Ovary (tissue), 9 donors: ENCODE data around the gene DUSP16. TPM values are rescaled to one million over a fixed set of nuclear protein-coding genes. Genes with fewer than 3 reads are reported as not detected.
"Not testable (repeated sequence)": the region's sequence is repeated elsewhere in the genome, so short reads cannot be mapped to it uniquely, and the experiment has no call there.

Experiments
- DNase-seq, 5 donors: peaks; one replicate each; pipeline ENCODE4 v3.0.0-alpha.2; 2019 to 2020
- H3K27ac ChIP-seq, 2 donors: fragments of 200-600 bp; one replicate each; pipeline versions ENCODE4 v1.5.1 to v1.8.0; 2019 to 2022
- H3K27me3 ChIP-seq: fragments of 200-600 bp; one replicate; pipeline ENCODE4 v1.8.0; 2022
- H3K36me3 ChIP-seq: fragments of 200-600 bp; sonication (generic); one replicate; pipeline ENCODE4 v1.5.1; 2019
- H3K4me1 ChIP-seq: one replicate; pipeline ENCODE4 v1.8.1; 2013; ENCODE audit warnings: mild to moderate bottlenecking, moderate library complexity; ENCODE audit not compliant: insufficient read depth
- H3K4me3 ChIP-seq: fragments of 200-600 bp; sonication (generic); one replicate; pipeline ENCODE4 v1.5.1; 2017
- H3K9me3 ChIP-seq, 2 donors: fragments of 200-600 bp in 1 of 2; sonication (generic) in 1 of 2; one replicate each; pipeline versions ENCODE4 v1.5.1 to v1.8.1; 2013 to 2019; ENCODE audit warnings: mild to moderate bottlenecking in 1 of 2, moderate library complexity in 1 of 2
- CTCF ChIP-seq, 3 donors: fragments of 450-650 bp in 2 of 3; fragments of 200-600 bp in 1 of 3; IDR thresholded peaks; one replicate each; pipeline versions ENCODE4 v1.5.1 to v1.8.0; 2016 to 2022; ENCODE audit warnings: antibody characterized with exemption in 3 of 3, mild to moderate bottlenecking in 1 of 3
- EP300 ChIP-seq: sonication (generic); formaldehyde crosslinking; IDR thresholded peaks from one replicate; pipeline ENCODE4 v1.6.1; 2017; ENCODE audit warnings: antibody characterized with exemption
- POLR2A ChIP-seq: fragments of 450-650 bp; IDR thresholded peaks from one replicate; pipeline ENCODE4 v1.6.1; 2017; ENCODE audit warnings: antibody characterized with exemption, mild to moderate bottlenecking, moderate library complexity
- WGBS, 3 donors: extraction: QIAGEN DNeasy Blood & Tissue Kit in 1 of 3; methylation state at CpG; one replicate each; pipeline versions ENCODE4 v1.1.5 to v1.1.7; 2013 to 2017; 5-methylcytosine and 5-hydroxymethylcytosine counted together
- intact Hi-C, 4 donors: fragments of 100-400 bp; cut with DNase I; formaldehyde crosslinking; loops; one replicate each; pipeline versions ENCODE4 v1.11.0 to v1.15.1; 2022 to 2023
- polyA plus RNA-seq, 2 donors: library from polyadenylated mRNA; stranded (reverse); fragments of 200-250 nt in 1 of 2; fragments of 350-450 nt in 1 of 2; fragmentation: Illumina TruSeq in 1 of 2; extraction: RNeasy Lipid Tissue Mini Kit (QIAGEN cat#74804) in 1 of 2; gene quantifications; one replicate each; pipeline ENCODE4 v1.2.3, GENCODE V29; 2013 to 2014
- total RNA-seq, 7 donors: library from RNA; depleted of rRNA in 2 of 7; stranded (reverse); fragments of >200 nt in 2 of 7; fragmentation: NEBNext Ultra II Directional in 3 of 7; extraction: Animal tissue kit (Norgen Biotek cat#: 25700) in 3 of 7; gene quantifications; one replicate each; pipeline versions ENCODE4 v1.1.0 to v1.2.4, GENCODE V29; 2016 to 2023
- donor health status: DM: no; HTN: no; CAD: no; lungs with moderate emphysema.
- donor health status: DM: no; HTN: no; CAD: no.
- donor health status: Bipolar disorder and iron deficiency.
- donor health status: DM: yes; HTN: yes; CAD: no.
- donor health status: DM: no; HTN: no; CAD: no.
- donor health status: DM: yes; HTN: yes; CAD: no.

The DUSP16 gene
- total and polyA plus RNA-seq, 9 donors, result 12.5 to 54.0 (median 27.3) TPM

DNA sequence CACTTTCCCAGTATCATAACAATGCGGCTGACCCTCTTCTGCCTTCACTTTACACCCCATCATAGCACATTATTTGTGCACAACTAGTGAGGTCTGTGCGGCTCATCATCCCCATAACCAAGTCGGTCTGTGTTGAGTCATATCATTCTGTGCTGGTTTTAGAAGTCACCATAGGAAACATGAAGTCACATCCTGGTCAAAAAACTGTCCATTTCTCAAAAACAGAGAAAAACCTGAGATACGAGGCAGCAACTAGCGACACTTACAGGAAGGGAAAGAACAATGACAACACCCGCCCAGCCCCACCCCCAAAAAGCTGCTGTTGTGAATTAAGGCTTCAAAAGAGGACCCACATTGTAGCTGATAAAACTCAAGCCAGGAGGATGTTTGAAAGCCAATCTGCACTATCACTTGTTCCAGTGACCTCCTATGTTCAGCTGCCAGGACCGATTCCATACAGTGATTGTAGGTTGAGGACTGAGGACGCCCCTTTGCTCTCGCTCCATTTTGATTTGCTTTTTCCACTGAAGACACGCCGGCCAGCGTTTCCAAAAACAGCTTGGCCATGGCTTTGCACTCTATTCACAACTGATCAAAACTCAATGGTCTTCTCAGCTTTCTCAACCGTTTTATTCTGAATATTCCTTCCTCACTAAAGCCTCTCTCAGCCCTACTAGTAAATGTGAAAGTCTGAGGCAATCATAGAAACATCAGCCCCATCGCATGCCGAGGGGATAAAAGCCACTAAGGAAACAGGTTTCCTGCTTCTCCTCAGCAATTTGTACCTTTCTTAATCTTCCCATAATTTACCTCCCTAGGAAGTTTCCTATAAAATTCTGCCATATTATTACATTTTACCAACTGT is 87.5 kb downstream of the DUSP16 start:
- Histone ChIP-seq H3K4me1 (no peaks in the 10 kb centered on the region), H3K9me3 (no peaks in the 10 kb centered on the region), H3K4me3 (no peak overlapping the region), H3K27ac (no peak overlapping the region), H3K36me3 (no peaks in the 10 kb centered on the region), H3K27me3 (no peaks in the 10 kb centered on the region)
- WGBS, 3 donors, result 89 to 91% (median 91%) methylated on average over 15 of the region's 15 CpGs
- intact Hi-C loops, result no loop called here
- DNase-seq, result no peak
- TF ChIP-seq CTCF (IDR thresholded peaks at IDR 0.05), result no peak
- TF ChIP-seq EP300, result no peak
- no peak for TF ChIP-seq POLR2A

- TF ChIP-seq POLR2A (no peak), CTCF (IDR thresholded peaks at IDR 0.05) (no peak), EP300 (no peak)
- 81 to 93% (median 81%) methylated on average over 8 of the region's 8 CpGs for WGBS, 3 donors
- no peaks in the 10 kb centered on the region for H3K9me3 ChIP-seq
- intact Hi-C loops, result no loop called here
- H3K27ac ChIP-seq, result no peak overlapping the region
- no peaks in the 10 kb centered on the region for H3K36me3 ChIP-seq
- H3K4me1 ChIP-seq, result no peaks in the 10 kb centered on the region
- no peaks in the 10 kb centered on the region for H3K27me3 ChIP-seq
- DNase-seq, result no peak
- H3K4me3 ChIP-seq, result no peak overlapping the region
Measured at GRCh38 chr12:12474471-12474928, 88.2 kb downstream of the DUSP16 start.

- TF ChIP-seq CTCF (IDR thresholded peaks at IDR 0.05) (no peak), EP300 (no peak), POLR2A (no peak)
- no peaks in the 10 kb centered on the region for H3K36me3 ChIP-seq
- 84 to 86% (median 85%) methylated on average over 4 of the region's 4 CpGs for WGBS, 3 donors
Measured at GRCh38 chr12:12473223-12473622, 89.4 kb downstream of the DUSP16 start.

DNA sequence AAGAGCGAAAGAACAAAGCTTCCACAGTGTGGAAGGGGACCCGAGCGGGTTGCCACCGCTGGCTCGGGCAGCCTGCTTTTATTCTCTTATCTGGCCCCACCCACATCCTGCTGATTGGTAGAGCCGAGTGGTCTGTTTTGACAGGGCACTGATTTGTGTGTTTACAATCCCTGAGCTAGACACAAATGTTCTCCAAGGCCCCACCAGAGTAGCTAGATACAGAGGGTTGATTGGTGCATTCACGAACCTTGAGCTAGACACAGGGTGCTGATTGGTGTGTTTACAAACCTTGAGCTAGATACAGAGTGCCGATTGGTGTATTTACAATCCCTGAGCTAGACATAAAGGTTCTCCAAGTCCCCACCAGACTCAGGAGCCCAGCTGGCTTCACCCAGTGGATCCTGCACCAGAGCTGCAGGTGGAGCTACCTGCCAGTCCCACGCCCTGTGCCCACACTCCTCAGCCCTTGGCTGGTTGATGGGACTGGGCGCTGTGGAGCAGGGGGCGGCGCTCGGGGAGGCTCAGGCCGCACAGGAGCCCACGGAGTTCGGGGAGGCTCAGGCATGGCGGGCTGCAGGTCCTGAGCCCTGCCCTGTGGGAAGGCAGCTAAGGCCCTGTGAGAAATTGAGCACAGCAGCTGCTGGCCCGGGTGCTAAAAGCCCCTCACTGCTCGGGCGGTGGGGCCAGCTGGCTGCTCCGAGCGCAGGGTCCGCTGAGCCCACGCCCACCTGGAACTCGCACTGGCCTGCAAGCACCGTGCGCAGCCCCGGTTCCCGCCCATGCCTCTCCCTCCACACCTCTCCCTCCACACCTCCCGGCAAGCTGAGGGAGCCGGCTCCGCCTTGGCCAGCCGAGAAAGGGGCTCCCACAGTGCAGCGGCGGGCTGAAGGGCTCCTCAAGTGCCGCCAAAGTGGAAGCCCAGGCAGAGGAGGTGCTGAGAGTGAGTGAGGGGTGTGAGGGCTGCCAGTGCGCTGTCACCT is 90.4 kb downstream of the DUSP16 start:
- 86 to 94% (median 91%) methylated on average over 35 to 37 of the region's 37 CpGs for WGBS, 3 donors
- H3K9me3 ChIP-seq, DNase-seq, H3K4me3 ChIP-seq, intact Hi-C loops, H3K27ac ChIP-seq, H3K27me3 ChIP-seq, H3K36me3 ChIP-seq, H3K4me1 ChIP-seq: not testable (repeated sequence)

More at GRCh38 chr12:12473223-12473622, 89.4 kb downstream of the DUSP16 start:
- Histone ChIP-seq H3K9me3 (no peaks in the 10 kb centered on the region), H3K4me3 (no peak overlapping the region), H3K4me1 (no peaks in the 10 kb centered on the region), H3K27ac (no peak overlapping the region), H3K27me3 (no peaks in the 10 kb centered on the region)
- intact Hi-C loops, result no loop called here
- no peak for DNase-seq
